GM12878 (cell line): Measurements from ENCODE around the gene MBOAT2. TPM values are rescaled to one million over a fixed set of nuclear protein-coding genes. Genes with fewer than 3 reads are reported as not detected.

Experiments used
- ATAC-seq: fragments of 200-7000 bp; cut with Tn5 transposase; 3 replicates; pipeline ENCODE4 v1.9.1; 2020; ENCODE audit warnings: mild to moderate bottlenecking, moderate library complexity
- BruUV-seq: library from RNA; stranded (reverse); fragments of 400-500 nt; replicated peaks from 2 replicates; lab custom pipeline; 2021; lab: Mats Ljungman, UMichigan
- CTCF ChIA-PET: fragments of 300-600 bp; sonication (Branson Sonifier 250); formaldehyde crosslinking; extraction: SDS; loops from one replicate; lab custom pipeline; 2021; ENCODE audit warnings: inconsistent platforms; lab: Yijun Ruan, JAX
- POLR2A ChIA-PET: fragments of 350-600 bp; formaldehyde crosslinking; extraction: SDS; loops from one replicate; lab custom pipeline; 2021; ENCODE audit warnings: inconsistent platforms; lab: Charles Lee
- RAD21 ChIA-PET: fragments of 300-600 bp; sonication (Branson Sonifier 250); formaldehyde crosslinking; loops from one replicate; lab custom pipeline; 2023; ENCODE audit warnings: antibody characterized with exemption; ENCODE audit not compliant: unreplicated experiment; lab: Charles Lee
- SMC1A ChIA-PET: fragments of 300-600 bp; sonication (Branson Sonifier 250); formaldehyde crosslinking; loops from one replicate; lab custom pipeline; 2023; ENCODE audit not compliant: unreplicated experiment, uncharacterized antibody; lab: Charles Lee
- DNase-seq: peaks from one replicate; pipeline ENCODE4 v3.0.0-alpha.2; 2011; ENCODE audit warnings: low read depth, low spot score
- FAIRE-seq: peaks from 3 replicates; lab custom pipeline; 2011; peaks lifted over from hg19 to GRCh38; lab: Jason Lieb, UNC
- H2AFZ ChIP-seq: 2 replicates; pipeline ENCODE4 v1.6.0; 2011; ENCODE audit warnings: low read depth, low read length, control low read depth; ENCODE audit not compliant: control insufficient read depth
- H3K27ac ChIP-seq: 2 replicates; pipeline ENCODE4 v1.5.1; 2011; ENCODE audit warnings: control low read depth; ENCODE audit not compliant: control insufficient read depth, insufficient read depth
- H3K27me3 ChIP-seq, 2 experiments: replicated peaks in 1 of 2; 2 replicates each; pipeline versions ENCODE4 v1.6.0 to v1.6.1; 2011; ENCODE audit warnings: low read length in 1 of 2; ENCODE audit not compliant: control insufficient read depth in 2 of 2, insufficient read depth in 2 of 2
- H3K36me3 ChIP-seq, 2 experiments: 2 replicates each; pipeline ENCODE4 v1.5.1; 2011; ENCODE audit warnings: low read length in 1 of 2; ENCODE audit not compliant: control insufficient read depth in 2 of 2, insufficient read depth in 2 of 2
- H3K4me1 ChIP-seq: 2 replicates; pipeline ENCODE4 v1.6.1; 2011; ENCODE audit warnings: mild to moderate bottlenecking, low read length, moderate library complexity, mixed read lengths; ENCODE audit not compliant: control insufficient read depth, insufficient read depth
- H3K4me2 ChIP-seq: 2 replicates; pipeline ENCODE4 v1.6.0; 2011; ENCODE audit warnings: control low read depth; ENCODE audit not compliant: control insufficient read depth, insufficient read depth
- H3K4me3 ChIP-seq: fragments of 200-600 bp; sonication (generic); 2 replicates; pipeline ENCODE4 v1.5.1; 2016
- H3K79me2 ChIP-seq: 2 replicates; pipeline ENCODE4 v1.6.0; 2011; ENCODE audit warnings: low read length; ENCODE audit not compliant: control insufficient read depth, insufficient read depth
- H3K9ac ChIP-seq: 2 replicates; pipeline ENCODE4 v1.8.0; 2011; ENCODE audit warnings: low read length, control low read depth, mixed read lengths; ENCODE audit not compliant: control insufficient read depth, insufficient read depth
- H3K9me3 ChIP-seq: replicated peaks from 3 replicates; pipeline ENCODE4 v1.5.1; 2011; ENCODE audit warnings: mild to moderate bottlenecking, low read length; ENCODE audit not compliant: control insufficient read depth, insufficient read depth
- H4K20me1 ChIP-seq: 2 replicates; pipeline ENCODE4 v1.6.0; 2011; ENCODE audit not compliant: control insufficient read depth, insufficient read depth
- BCL3 ChIP-seq: IDR thresholded peaks from 2 replicates; pipeline ENCODE4 v1.6.1; 2011; ENCODE audit warnings: borderline replicate concordance, low read depth, mild to moderate bottlenecking, moderate library complexity, low read length; ENCODE audit not compliant: insufficient read depth, poor library complexity, severe bottlenecking
- EGR1 ChIP-seq, 2 experiments: IDR thresholded peaks; 1 replicate in 1 of 2; 2 replicates in 1 of 2; pipeline ENCODE4 v1.6.1; 2011 to 2012; ENCODE audit warnings: low read depth in 2 of 2, low read length in 2 of 2, borderline replicate concordance in 1 of 2, mild to moderate bottlenecking in 1 of 2, moderate library complexity in 1 of 2
- HSF1 ChIP-seq: fragments of 150-350 bp; IDR thresholded peaks from 2 replicates; pipeline ENCODE4 v1.6.1; 2014; ENCODE audit warnings: mild to moderate bottlenecking, low read depth, low read length
- PKNOX1 ChIP-seq: fragments of 450-650 bp; IDR thresholded peaks from 2 replicates; pipeline ENCODE4 v1.6.1; 2016; ENCODE audit warnings: mild to moderate bottlenecking
- USF1 ChIP-seq: IDR thresholded peaks from 2 replicates; pipeline ENCODE4 v1.6.1; 2011; ENCODE audit warnings: borderline replicate concordance, low read depth, mild to moderate bottlenecking, moderate library complexity, mixed read lengths, low read length; ENCODE audit not compliant: insufficient read depth; ENCODE audit errors: extremely low read length
- ZZZ3 ChIP-seq: IDR thresholded peaks from 2 replicates; pipeline ENCODE4 v1.6.1; 2011; ENCODE audit warnings: low read depth; ENCODE audit not compliant: control insufficient read depth, insufficient read length
- WGBS: methylation state at CpG from one replicate; pipeline ENCODE4 v1.1.6; 2016; ENCODE audit warnings: low lambda C conversion rate; ENCODE audit not compliant: insufficient replicate concordance, insufficient coverage; ENCODE audit errors: missing lambda C conversion rate; 5-methylcytosine and 5-hydroxymethylcytosine counted together
- in situ Hi-C: fragments of 300-500 bp; cut with MboI; formaldehyde crosslinking; loops from 9 replicates; pipeline ENCODE4 v1.14.3; 2018; ENCODE audit warnings: mixed read lengths
- intact Hi-C: fragments of 100-400 bp; cut with micrococcal nuclease; formaldehyde crosslinking; loops from one replicate; pipeline ENCODE4 v1.14.2; 2022; ENCODE audit not compliant: unreplicated experiment
- polyA plus RNA-seq, 11 experiments: library from polyadenylated mRNA; depleted of rRNA in 4 of 11; unstranded in 6 of 11; stranded (reverse) in 5 of 11; fragments of >200 nt; fragmentation: Nextera tagmentation in 4 of 11; fragmentation: Illumina TruSeq in 1 of 11; extraction: Ambion mirVana in 4 of 11; extraction: Trizol in 1 of 11; gene quantifications; 1 replicate in 1 of 11; 2 replicates in 10 of 11; pipeline versions ENCODE4 v1.2.1 to v1.2.3, GENCODE V29; 2011 to 2016; ENCODE audit warnings: inconsistent platforms in 2 of 11, missing spikeins in 2 of 11, low read depth in 1 of 11
- total RNA-seq, 4 experiments: library from RNA; depleted of rRNA in 3 of 4; stranded (reverse); fragments of >200 nt in 3 of 4; fragmentation: Illumina TruSeq in 1 of 4; extraction: Trizol in 1 of 4; gene quantifications; 2 replicates each; pipeline versions ENCODE4 v1.2.1 to v1.2.3, GENCODE V29; 2013 to 2021

MBOAT2 gene
- total and polyA plus RNA-seq, 10 of the 15 experiments (the other 5 are each of a cell fraction or from before 2014, with no cell fraction given), result 0.08 to 40.6 (median 1.8) TPM

- intact Hi-C loops, result no loop called here
- H3K36me3 ChIP-seq, result no peaks in the 10 kb centered on the region
- BruUV-seq, result no TSS peak
- CTCF ChIA-PET, result interaction anchor here (0.8 to 2.2 kb wide), 4 partner anchors 10 to 163 kb away, joined by 3 to 9 read pairs (median 4); no protein-coding TSS in a partner anchor
- RAD21 ChIA-PET, result interaction anchor here (1.0 kb wide), 1 partner anchor 103 kb away, joined by 4 read pairs; no protein-coding TSS in a partner anchor
- no peak for TF ChIP-seq HSF1
- TF ChIP-seq BCL3, result no peak
- no peak for TF ChIP-seq EGR1 (IDR thresholded peaks at IDR 0.05; ENCODE audit: borderline replicate concordance in 1 of 2, low read depth in 2 of 2, low read length in 2 of 2)
- TF ChIP-seq USF1, result no peak
- no peak for TF ChIP-seq ZZZ3
- TF ChIP-seq PKNOX1, result no peak
- TF ChIP-seq, all 136 proteins: peak for 0
- Histone ChIP-seq H2AFZ (no peak overlapping the region), H3K9me3 (no peaks in the 10 kb centered on the region; the same call in 2 of the 3 replicates), H3K9ac (no peak overlapping the region), H3K27ac (no peak overlapping the region), H3K4me3 (no peak overlapping the region), H3K79me2 (no peaks in the 10 kb centered on the region; the same call in none of the 2 replicates), H4K20me1 (no peaks in the 10 kb centered on the region), H3K4me2 (no peak overlapping the region), H3K4me1 (no peaks in the 10 kb centered on the region), H3K27me3 (no peaks in the 10 kb centered on the region)
- POLR2A ChIA-PET, result interaction anchor here (1.0 kb wide), 1 partner anchor 17 kb away, joined by 3 read pairs; no protein-coding TSS in a partner anchor
- DNase-seq (no peak), ATAC-seq (no peak), FAIRE-seq (no peak)
- in situ Hi-C loops, result no loop called here
- SMC1A ChIA-PET, result interaction anchor here (1.2 to 1.8 kb wide), 3 partner anchors 9 to 85 kb away, joined by 3 to 5 read pairs (median 4); no protein-coding TSS in a partner anchor
- whole genome bisulfite sequencing, result 67% methylated on average over 8 of the region's 8 CpGs
Measured at GRCh38 chr2:8976442-8977259, 26.8 kb downstream of the MBOAT2 start.
